Progenitor cell of endocrine pancreas (in vitro differentiated cells): Measurements from ENCODE around the gene CAPN8. TPM values are rescaled to one million over a fixed set of nuclear protein-coding genes. Genes with fewer than 3 reads are reported as not detected.

Experiments used
- DNase-seq: peaks from one replicate; pipeline ENCODE4 v3.0.0; 2021; ENCODE audit warnings: low spot score; ENCODE audit not compliant: unreplicated experiment
- H3K27ac Mint-ChIP-seq: 2 replicates; pipeline ENCODE4 v1.8.0; 2021; ENCODE audit warnings: mild to moderate bottlenecking, moderate library complexity, mixed read lengths
- H3K27me3 Mint-ChIP-seq: 2 replicates; pipeline ENCODE4 v1.8.0; 2021; ENCODE audit warnings: mixed read lengths
- H3K36me3 Mint-ChIP-seq: 2 replicates; pipeline ENCODE4 v1.8.0; 2022; ENCODE audit warnings: mixed read lengths; ENCODE audit not compliant: insufficient read depth
- H3K4me1 Mint-ChIP-seq: 2 replicates; pipeline ENCODE4 v1.8.0; 2021; ENCODE audit warnings: low read depth, mixed read lengths
- H3K4me3 Mint-ChIP-seq: 2 replicates; pipeline ENCODE4 v1.8.0; 2021; ENCODE audit warnings: low read depth, mild to moderate bottlenecking, moderate library complexity, mixed read lengths
- H3K9me3 Mint-ChIP-seq: 2 replicates; pipeline ENCODE4 v1.8.0; 2021; ENCODE audit warnings: low read depth, mixed read lengths
- total RNA-seq: library from RNA; stranded (reverse); gene quantifications from 2 replicates; pipeline ENCODE4 v1.2.1, GENCODE V29; 2021
- TF ChIP-seq, protein P1 (sequence below): fragments of 200-600 bp; sonication (generic); IDR thresholded peaks from one replicate; pipeline ENCODE4 v1.5.0; 2021; ENCODE audit warnings: antibody characterized with exemption, mild to moderate bottlenecking; ENCODE audit not compliant: unreplicated experiment

Gene CAPN8
- total RNA-seq, 1 donor from 2014 or later = 1.3 TPM

- TF ChIP-seq, protein P1, sequence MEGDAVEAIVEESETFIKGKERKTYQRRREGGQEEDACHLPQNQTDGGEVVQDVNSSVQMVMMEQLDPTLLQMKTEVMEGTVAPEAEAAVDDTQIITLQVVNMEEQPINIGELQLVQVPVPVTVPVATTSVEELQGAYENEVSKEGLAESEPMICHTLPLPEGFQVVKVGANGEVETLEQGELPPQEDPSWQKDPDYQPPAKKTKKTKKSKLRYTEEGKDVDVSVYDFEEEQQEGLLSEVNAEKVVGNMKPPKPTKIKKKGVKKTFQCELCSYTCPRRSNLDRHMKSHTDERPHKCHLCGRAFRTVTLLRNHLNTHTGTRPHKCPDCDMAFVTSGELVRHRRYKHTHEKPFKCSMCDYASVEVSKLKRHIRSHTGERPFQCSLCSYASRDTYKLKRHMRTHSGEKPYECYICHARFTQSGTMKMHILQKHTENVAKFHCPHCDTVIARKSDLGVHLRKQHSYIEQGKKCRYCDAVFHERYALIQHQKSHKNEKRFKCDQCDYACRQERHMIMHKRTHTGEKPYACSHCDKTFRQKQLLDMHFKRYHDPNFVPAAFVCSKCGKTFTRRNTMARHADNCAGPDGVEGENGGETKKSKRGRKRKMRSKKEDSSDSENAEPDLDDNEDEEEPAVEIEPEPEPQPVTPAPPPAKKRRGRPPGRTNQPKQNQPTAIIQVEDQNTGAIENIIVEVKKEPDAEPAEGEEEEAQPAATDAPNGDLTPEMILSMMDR = no peak
- no peak overlapping the region for H3K4me3 Mint-ChIP-seq
- peaks cover 94% of the 10 kb centered on the region for H3K27me3 Mint-ChIP-seq
- H3K4me1 Mint-ChIP-seq = peaks cover 29% of the 10 kb centered on the region
- DNase-seq = no peak
- H3K9me3 Mint-ChIP-seq = no peaks in the 10 kb centered on the region
- no peak overlapping the region for H3K27ac Mint-ChIP-seq
- H3K36me3 Mint-ChIP-seq = no peaks in the 10 kb centered on the region
These were observed 40.8 kb upstream of the CAPN8 start for GRCh38 chr1:223706077-223706973.

DNA sequence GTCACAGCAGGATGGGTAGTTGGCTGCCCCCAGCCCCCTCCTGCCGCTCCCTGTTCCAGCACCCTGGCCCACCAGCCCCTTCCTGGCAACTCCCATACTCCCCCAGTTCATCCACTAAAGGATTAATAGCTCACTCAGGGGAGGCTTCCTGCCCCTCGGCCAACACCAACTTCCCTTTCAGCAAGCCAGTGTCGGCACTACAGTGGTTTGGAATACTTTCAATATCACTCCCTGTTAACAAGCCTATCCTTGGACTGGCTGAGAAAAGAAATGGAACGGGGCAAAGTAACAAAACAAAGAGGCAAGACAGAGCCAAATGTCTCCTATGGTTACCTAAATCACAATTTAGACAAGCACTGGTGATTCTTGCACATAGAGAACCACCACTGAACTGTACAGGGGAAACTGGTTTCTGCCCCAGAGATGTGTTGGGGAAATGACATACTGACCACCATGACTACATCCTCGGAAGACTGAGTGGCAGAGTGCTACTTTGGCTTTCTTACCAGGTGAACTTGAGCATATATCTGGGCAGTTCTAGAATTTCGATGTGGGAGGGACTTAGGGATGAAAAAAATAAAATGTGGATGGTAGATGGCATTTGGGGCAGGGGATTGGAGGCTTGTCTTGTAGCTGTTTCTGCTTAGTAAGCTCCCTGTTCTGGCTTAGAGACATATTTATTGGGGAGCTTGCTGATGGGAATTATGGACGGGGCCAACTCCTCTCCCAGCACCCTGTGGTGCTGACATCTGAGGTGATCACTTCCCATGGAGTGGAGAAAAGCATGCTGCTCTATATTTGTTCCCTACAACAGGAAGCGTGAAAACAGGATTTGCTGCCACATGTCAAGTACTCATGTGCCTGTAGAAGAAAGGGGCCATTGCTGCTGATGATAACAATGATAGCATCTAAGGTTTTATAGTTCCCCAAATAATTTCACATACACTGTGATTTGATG lies 39.7 kb upstream of the CAPN8 start:
- H3K4me3 Mint-ChIP-seq = no peak overlapping the region

GRCh38 chr1:223703668-223704013 lies 38.1 kb upstream of the CAPN8 start:
- TF ChIP-seq, protein P1 = no peak
- Mint-ChIP-seq H3K9me3 (no peaks in the 10 kb centered on the region), H3K36me3 (no peaks in the 10 kb centered on the region), H3K27ac (no peak overlapping the region), H3K27me3 (peaks cover 89% of the 10 kb centered on the region), H3K4me1 (peaks cover 12% of the 10 kb centered on the region), H3K4me3 (no peak overlapping the region)
- no peak for DNase-seq

More for the DNA sequence above, 39.7 kb upstream of the CAPN8 start:
- peaks cover 94% of the 10 kb centered on the region for H3K27me3 Mint-ChIP-seq
- H3K27ac Mint-ChIP-seq = no peak overlapping the region
- DNase-seq = no peak
- peaks cover 19% of the 10 kb centered on the region for H3K4me1 Mint-ChIP-seq
- no peaks in the 10 kb centered on the region for H3K9me3 Mint-ChIP-seq
- H3K36me3 Mint-ChIP-seq = no peaks in the 10 kb centered on the region
- TF ChIP-seq, protein P1 = no peak

DNA sequence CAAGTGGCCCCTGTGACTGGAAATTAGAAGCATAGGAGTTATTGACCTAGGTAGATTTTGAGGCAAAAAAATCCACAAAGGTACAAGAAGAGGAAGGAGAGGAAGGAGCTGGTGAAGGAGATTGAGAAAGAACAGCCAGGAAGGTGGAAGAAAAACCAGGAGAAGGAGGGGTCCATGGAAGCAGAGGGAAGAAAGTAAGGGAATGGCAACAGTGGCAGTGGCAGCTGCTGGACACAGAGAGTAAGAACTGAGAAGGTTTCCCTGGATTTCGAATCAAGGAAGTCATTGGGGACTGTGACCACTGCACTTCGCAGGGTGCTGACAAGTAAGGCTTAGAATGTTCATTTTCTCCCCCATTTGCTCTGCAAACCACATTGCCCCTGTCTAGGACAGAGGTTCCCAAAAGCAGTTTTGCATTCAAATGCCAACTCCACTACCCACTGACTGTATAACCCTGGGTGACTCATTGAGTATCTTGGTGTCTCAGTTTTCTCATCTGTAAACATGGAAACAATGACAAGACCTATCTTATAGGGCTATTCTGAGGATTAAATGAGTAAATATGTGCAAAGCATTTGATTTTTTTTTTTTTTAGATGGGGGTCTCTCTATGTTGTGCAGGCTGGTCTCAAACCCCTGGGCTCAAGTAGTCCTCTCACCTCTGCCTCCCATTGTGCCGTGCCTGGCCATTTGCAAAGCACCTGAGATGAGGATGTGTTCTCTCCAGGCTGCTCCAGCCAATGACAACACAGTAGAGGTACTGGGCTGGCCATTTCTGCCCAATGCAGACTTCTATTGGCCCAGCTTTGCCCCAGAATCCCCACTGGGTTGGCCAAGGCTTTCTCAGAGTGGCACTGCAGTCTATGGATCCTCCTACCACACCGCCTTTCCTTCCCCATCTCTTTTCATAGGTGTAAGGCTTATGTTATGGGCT lies 37.5 kb upstream of the CAPN8 start:
- no peak overlapping the region for H3K27ac Mint-ChIP-seq
- H3K36me3 Mint-ChIP-seq = no peaks in the 10 kb centered on the region

More for the DNA sequence above, 37.5 kb upstream of the CAPN8 start:
- H3K9me3 Mint-ChIP-seq = no peaks in the 10 kb centered on the region
- DNase-seq = no peak
- TF ChIP-seq, protein P1 = no peak
- no peak overlapping the region for H3K4me3 Mint-ChIP-seq
- H3K4me1 Mint-ChIP-seq = peaks cover 11% of the 10 kb centered on the region
- H3K27me3 Mint-ChIP-seq = peaks cover 86% of the 10 kb centered on the region
